Adrenal gland (tissue), 12 donors: ENCODE data around the gene XYLT1. TPM values are rescaled to one million over a fixed set of nuclear protein-coding genes. Genes with fewer than 3 reads are reported as not detected.
"Not testable (repeated sequence)": the region's sequence is repeated elsewhere in the genome, so short reads cannot be mapped to it uniquely, and the experiment has no call there.

Experiments used
- DNase-seq, 7 donors: peaks; one replicate each; pipeline ENCODE4 v3.0.0-alpha.2; 2019 to 2020
- H3K27ac ChIP-seq, 5 donors: fragments of 200-600 bp; sonication (generic) in 4 of 5; 1 replicate in 3 of 5; 2 replicates in 2 of 5; pipeline versions ENCODE4 v1.5.1 to v1.8.0; 2016 to 2020; ENCODE audit warnings: mild to moderate bottlenecking in 1 of 5
- H3K27me3 ChIP-seq: fragments of 200-600 bp; 2 replicates; pipeline ENCODE4 v1.8.0; 2021
- H3K36me3 ChIP-seq, 2 donors: fragments of 200-600 bp; replicated peaks in 1 of 2; 1 replicate in 1 of 2; 2 replicates in 1 of 2; pipeline versions ENCODE4 v1.5.1 to v1.8.0; 2018 to 2022
- H3K4me1 ChIP-seq, 2 donors: fragments of 200-600 bp; replicated peaks in 1 of 2; 1 replicate in 1 of 2; 2 replicates in 1 of 2; pipeline versions ENCODE4 v1.5.1 to v1.8.0; 2018 to 2021
- H3K4me3 ChIP-seq, 4 donors: fragments of 200-600 bp; sonication (generic) in 3 of 4; one replicate each; pipeline ENCODE4 v1.5.1; 2016 to 2018
- H3K9me3 ChIP-seq, 3 donors: fragments of 200-600 bp; sonication (generic) in 1 of 3; replicated peaks in 1 of 3; 1 replicate in 2 of 3; 2 replicates in 1 of 3; pipeline versions ENCODE4 v1.5.1 to v1.8.0; 2016 to 2021
- POLR2A ChIP-seq, 2 donors: fragments of 450-650 bp; IDR thresholded peaks; one replicate each; pipeline ENCODE4 v1.6.1; 2017; ENCODE audit warnings: antibody characterized with exemption in 2 of 2, mild to moderate bottlenecking in 2 of 2, moderate library complexity in 1 of 2
- WGBS, 4 donors: extraction: QIAGEN DNeasy Blood & Tissue Kit in 2 of 4; methylation state at CpG; one replicate each; pipeline versions ENCODE4 v1.1.5 to v1.1.7; 2013 to 2017; 5-methylcytosine and 5-hydroxymethylcytosine counted together
- intact Hi-C, 2 donors: fragments of 100-400 bp; cut with DNase I; formaldehyde crosslinking; loops; one replicate each; pipeline versions ENCODE4 v1.14.1 to v1.15.0; 2022 to 2023
- polyA plus RNA-seq, 3 donors: library from polyadenylated mRNA; stranded (reverse); fragments of 200-250 nt in 2 of 3; fragments of 350-450 nt in 1 of 3; fragmentation: Illumina TruSeq in 1 of 3; extraction: RNeasy Lipid Tissue Mini Kit (QIAGEN cat#74804) in 1 of 3; gene quantifications; one replicate each; pipeline ENCODE4 v1.2.3, GENCODE V29; 2013 to 2014
- total RNA-seq, 9 donors: library from RNA; depleted of rRNA in 4 of 9; stranded (reverse); fragments of >200 nt in 4 of 9; fragments of 120-200 nt in 1 of 9; fragmentation: NEBNext Ultra II Directional in 1 of 9; extraction: Animal tissue kit (Norgen Biotek cat#: 25700) in 1 of 9; gene quantifications; one replicate each; pipeline versions ENCODE4 v1.1.0 to v1.2.4, GENCODE V29; 2013 to 2023
- TF ChIP-seq, protein P1 (sequence below), 6 experiments: fragments of 450-650 bp in 4 of 6; fragments of 200-600 bp in 2 of 6; sonication (generic) in 1 of 6; IDR thresholded peaks; 1 replicate in 5 of 6; 2 replicates in 1 of 6; pipeline versions ENCODE4 v1.5.1 to v1.8.0; 2016 to 2021; ENCODE audit warnings: antibody characterized with exemption in 6 of 6, mild to moderate bottlenecking in 2 of 6, moderate library complexity in 1 of 6
- donor health status: healthy with polysubstance abuse.
- donor health status: Bipolar disorder and iron deficiency.
- donor health status: DM: yes; HTN: yes; CAD: no.
- donor health status: DM: no; HTN: no; CAD: no.
- donor health status: DM: no; HTN: no; CAD: no.
- donor health status: DM: yes; HTN: yes; CAD: no.

Gene XYLT1
- total and polyA plus RNA-seq, 12 donors: 1.3 to 67.6 (median 16.8) TPM

DNA sequence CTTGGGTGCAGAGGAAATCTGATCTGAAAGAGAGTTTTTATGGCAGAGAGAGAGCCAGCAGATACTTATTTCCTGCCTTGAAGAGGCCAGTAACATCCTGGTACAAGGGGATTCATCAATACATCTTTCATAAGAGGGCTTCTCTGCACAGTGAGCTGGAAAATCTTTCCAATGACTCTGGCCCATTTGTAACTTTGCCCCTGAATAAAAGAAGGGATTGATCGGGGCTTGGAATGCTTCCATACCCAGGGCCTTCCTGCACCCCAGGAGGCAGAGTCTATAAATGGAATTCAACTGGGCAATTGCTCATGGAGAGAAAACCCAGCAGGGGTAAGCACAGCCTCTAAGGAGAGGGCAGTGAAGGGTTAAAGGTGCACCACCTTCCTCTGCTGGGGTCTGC, 163.3 kb downstream of the XYLT1 start:
- no peak for DNase-seq
- Histone ChIP-seq H3K27ac (no peak overlapping the region), H3K4me1 (peaks cover 0 to 10% of the 10 kb centered on the region in 2 donors), H3K9me3 (no peaks in the 10 kb centered on the region), H3K36me3 (no peaks in the 10 kb centered on the region), H3K4me3 (no peak overlapping the region), H3K27me3 (no peaks in the 10 kb centered on the region)
- WGBS, 4 donors: 58 to 78% (median 66%) methylated on average over 1 of the region's 1 CpG
- TF ChIP-seq POLR2A (IDR thresholded peaks at IDR 0.05): no peak
- TF ChIP-seq, protein P1, sequence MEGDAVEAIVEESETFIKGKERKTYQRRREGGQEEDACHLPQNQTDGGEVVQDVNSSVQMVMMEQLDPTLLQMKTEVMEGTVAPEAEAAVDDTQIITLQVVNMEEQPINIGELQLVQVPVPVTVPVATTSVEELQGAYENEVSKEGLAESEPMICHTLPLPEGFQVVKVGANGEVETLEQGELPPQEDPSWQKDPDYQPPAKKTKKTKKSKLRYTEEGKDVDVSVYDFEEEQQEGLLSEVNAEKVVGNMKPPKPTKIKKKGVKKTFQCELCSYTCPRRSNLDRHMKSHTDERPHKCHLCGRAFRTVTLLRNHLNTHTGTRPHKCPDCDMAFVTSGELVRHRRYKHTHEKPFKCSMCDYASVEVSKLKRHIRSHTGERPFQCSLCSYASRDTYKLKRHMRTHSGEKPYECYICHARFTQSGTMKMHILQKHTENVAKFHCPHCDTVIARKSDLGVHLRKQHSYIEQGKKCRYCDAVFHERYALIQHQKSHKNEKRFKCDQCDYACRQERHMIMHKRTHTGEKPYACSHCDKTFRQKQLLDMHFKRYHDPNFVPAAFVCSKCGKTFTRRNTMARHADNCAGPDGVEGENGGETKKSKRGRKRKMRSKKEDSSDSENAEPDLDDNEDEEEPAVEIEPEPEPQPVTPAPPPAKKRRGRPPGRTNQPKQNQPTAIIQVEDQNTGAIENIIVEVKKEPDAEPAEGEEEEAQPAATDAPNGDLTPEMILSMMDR (IDR thresholded peaks at IDR 0.05): no peak
- intact Hi-C loops: no loop called here

- no peaks in the 10 kb centered on the region for H3K9me3 ChIP-seq
- WGBS, 4 donors: 77 to 100% (median 80%) methylated on average over 1 to 3 of the region's 3 CpGs
- H3K4me3 ChIP-seq: no peak overlapping the region
- H3K36me3 ChIP-seq: no peaks in the 10 kb centered on the region
- H3K4me1 ChIP-seq: peaks cover 0 to 10% of the 10 kb centered on the region in 2 donors
- DNase-seq: peak in 2 of 7 donors; percentile 44 to 45
- no peaks in the 10 kb centered on the region for H3K27me3 ChIP-seq
- H3K27ac ChIP-seq: no peak overlapping the region
- TF ChIP-seq, protein P1 (IDR thresholded peaks at IDR 0.05): no peak
- no peak for TF ChIP-seq POLR2A (IDR thresholded peaks at IDR 0.05)
- intact Hi-C loops: no loop called here
These were observed 164.0 kb downstream of the XYLT1 start for GRCh38 chr16:17306745-17307144.

GRCh38 chr16:17306211-17306610, 164.5 kb downstream of the XYLT1 start:
- DNase-seq, intact Hi-C loops, H3K27me3 ChIP-seq, H3K36me3 ChIP-seq, H3K27ac ChIP-seq, H3K4me3 ChIP-seq, H3K9me3 ChIP-seq: not testable (repeated sequence)
- peaks cover 0 to 10% of the 10 kb centered on the region in 2 donors for H3K4me1 ChIP-seq
- WGBS, 4 donors: 95 to 97% (median 96%) methylated on average over 9 of the region's 9 CpGs

DNA sequence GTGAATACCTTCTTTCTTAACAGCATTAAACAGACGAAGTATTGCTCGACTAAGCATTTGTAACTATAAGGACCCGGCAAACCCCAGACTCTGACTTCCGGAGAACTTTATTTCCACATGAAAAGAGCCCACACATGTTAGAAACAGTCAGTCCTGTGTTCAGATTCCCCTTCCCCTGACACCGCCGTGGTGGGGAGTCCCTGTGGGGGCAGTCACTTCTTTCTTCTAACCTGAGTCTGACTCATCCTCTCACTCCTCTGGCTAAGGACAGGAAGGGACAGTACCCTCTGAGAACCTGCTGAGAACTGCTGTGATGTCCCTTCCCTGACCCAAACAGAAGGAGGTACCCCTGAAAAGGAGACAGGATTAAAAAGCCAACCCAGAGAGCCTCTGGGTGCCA, 165.1 kb downstream of the XYLT1 start:
- Histone ChIP-seq H3K27ac (no peak overlapping the region), H3K36me3 (no peaks in the 10 kb centered on the region), H3K9me3 (no peaks in the 10 kb centered on the region), H3K27me3 (no peaks in the 10 kb centered on the region), H3K4me3 (no peak overlapping the region), H3K4me1 (peaks cover 0 to 10% of the 10 kb centered on the region in 2 donors)
- intact Hi-C loops: no loop called here
- no peak for DNase-seq
- TF ChIP-seq, protein P1 (IDR thresholded peaks at IDR 0.05): no peak
- TF ChIP-seq POLR2A (IDR thresholded peaks at IDR 0.05): no peak
- WGBS, 4 donors: 84 to 94% (median 88%) methylated on average over 6 of the region's 6 CpGs

DNA sequence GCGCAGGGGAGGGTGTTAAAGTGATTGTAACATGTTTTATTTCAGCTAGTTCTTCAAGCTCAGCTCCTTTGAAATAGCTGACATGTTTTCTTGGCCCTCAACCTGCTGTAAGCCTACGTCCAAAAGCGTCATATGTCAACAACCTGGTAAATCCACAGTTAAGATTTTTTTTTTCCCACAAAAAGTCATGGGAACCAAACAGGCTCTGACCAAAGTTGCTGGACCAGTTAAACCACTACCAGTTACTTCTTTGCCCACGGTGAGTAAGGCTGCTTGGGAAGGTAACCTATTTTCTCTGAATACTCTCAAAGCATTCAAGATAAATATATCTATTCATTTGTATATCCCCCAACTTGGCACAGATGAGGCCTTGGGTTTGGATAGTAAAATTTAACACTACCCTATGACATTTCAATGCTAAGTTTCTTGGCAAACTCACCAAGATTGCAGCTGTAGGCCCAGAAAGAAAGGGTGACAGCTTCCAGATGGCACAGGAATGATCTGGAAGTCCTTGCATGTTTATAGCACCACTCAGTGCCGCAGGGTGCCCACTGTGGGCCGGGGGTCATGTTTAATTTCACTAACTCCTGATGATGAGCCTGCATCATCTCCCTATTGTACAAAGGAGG, 166.2 kb downstream of the XYLT1 start:
- TF ChIP-seq POLR2A (IDR thresholded peaks at IDR 0.05): no peak
- TF ChIP-seq, protein P1 (IDR thresholded peaks at IDR 0.05): no peak
- peaks cover 0 to 10% of the 10 kb centered on the region in 2 donors for H3K4me1 ChIP-seq
- no peak overlapping the region for H3K4me3 ChIP-seq
- peak overlapping the region in 3 of 5 donors; percentile 14 to 40 (median 22) for H3K27ac ChIP-seq
- H3K9me3 ChIP-seq: no peaks in the 10 kb centered on the region
- H3K36me3 ChIP-seq: no peaks in the 10 kb centered on the region
- WGBS, 4 donors: 37 to 54% (median 43%) methylated on average over 6 of the region's 6 CpGs
- no peaks in the 10 kb centered on the region for H3K27me3 ChIP-seq
- intact Hi-C loops: no loop called here
- peak in 6 of 7 donors; percentile 40 to 67 (median 51) for DNase-seq
